ENCODE measurements around the gene FAM124B. TPM values are rescaled to one million over a fixed set of nuclear protein-coding genes. Genes with fewer than 3 reads are reported as not detected.

The FAM124B gene
- total RNA-seq, result 0.25 and 0.35 TPM in 2 replicates

- no peak for DNase-seq (ENCODE audit: low read depth)
These were observed at the start of gene FAM124B for GRCh38 chr2:224401641-224402342. Gene FAM124B (minus strand): TSS chr2:224402107. CDS start chr2:224401768, 339 bp downstream.

- DNase-seq (ENCODE audit: low read depth), result peak; percentile 33
These were observed 47.6 kb upstream of the FAM124B start for GRCh38 chr2:224449212-224450147.

GRCh38 chr2:224448236-224448635 is 46.3 kb upstream of the FAM124B start:
- no peak for DNase-seq (ENCODE audit: low read depth)

- DNase-seq (ENCODE audit: low read depth), result no peak
These were observed 42.9 kb upstream of the FAM124B start for GRCh38 chr2:224444783-224445182.

GRCh38 chr2:224444021-224444420 is 42.1 kb upstream of the FAM124B start:
- no peak for DNase-seq (ENCODE audit: low read depth)

- DNase-seq (ENCODE audit: low read depth), result peak; percentile 39
These were observed 40.4 kb upstream of the FAM124B start for GRCh38 chr2:224442071-224442967.

- peak; percentile 26 for DNase-seq (ENCODE audit: low read depth)
These were observed 39.1 kb upstream of the FAM124B start for GRCh38 chr2:224440988-224441387.

- DNase-seq (ENCODE audit: low read depth), result no peak
These were observed 36.8 kb upstream of the FAM124B start for GRCh38 chr2:224438726-224439125.

- DNase-seq (ENCODE audit: low read depth), result peak; percentile 76
These were observed 34.7 kb upstream of the FAM124B start for GRCh38 chr2:224436634-224437033.

- no peak for DNase-seq (ENCODE audit: low read depth)
These were observed 32.7 kb upstream of the FAM124B start for GRCh38 chr2:224434618-224435017.

GRCh38 chr2:224433442-224433841 is 31.5 kb upstream of the FAM124B start:
- DNase-seq (ENCODE audit: low read depth), result no peak

GRCh38 chr2:224432003-224432579 is 30.2 kb upstream of the FAM124B start:
- DNase-seq (ENCODE audit: low read depth), result no peak

GRCh38 chr2:224429441-224429810 is 27.5 kb upstream of the FAM124B start:
- no peak for DNase-seq (ENCODE audit: low read depth)

- no peak for DNase-seq (ENCODE audit: low read depth)
These were observed 27.0 kb upstream of the FAM124B start for GRCh38 chr2:224428787-224429440.

GRCh38 chr2:224427471-224427870 is 25.6 kb upstream of the FAM124B start:
- DNase-seq (ENCODE audit: low read depth), result no peak

GRCh38 chr2:224426656-224427055 is 24.7 kb upstream of the FAM124B start:
- no peak for DNase-seq (ENCODE audit: low read depth)

GRCh38 chr2:224421065-224421464 is 19.2 kb upstream of the FAM124B start:
- no peak for DNase-seq (ENCODE audit: low read depth)

- DNase-seq (ENCODE audit: low read depth), result no peak
These were observed 16.0 kb upstream of the FAM124B start for GRCh38 chr2:224417947-224418346.

- peak; percentile 36 for DNase-seq (ENCODE audit: low read depth)
These were observed 15.4 kb upstream of the FAM124B start for GRCh38 chr2:224417361-224417729.

GRCh38 chr2:224416656-224417360 is 14.9 kb upstream of the FAM124B start:
- DNase-seq (ENCODE audit: low read depth), result no peak

Measured in renal cortical epithelial cell (primary cell).